Mesothelial cell of epicardium (in vitro differentiated cells): ENCODE measurements around the gene MRPS18A. TPM values are rescaled to one million over a fixed set of nuclear protein-coding genes. Genes with fewer than 3 reads are reported as not detected.
A peak's percentile ranks its signal among the peaks of the same experiment; 100 is the strongest.

ENCODE experiments used
- DNase-seq, 2 experiments: peaks; one replicate each; pipeline ENCODE4 v3.0.0; 2021; ENCODE audit warnings: low spot score in 2 of 2; ENCODE audit not compliant: unreplicated experiment in 2 of 2
- H3K27ac Mint-ChIP-seq: 2 replicates; pipeline ENCODE4 v1.8.0; 2021; ENCODE audit warnings: mixed read lengths
- H3K27me3 Mint-ChIP-seq: 2 replicates; pipeline ENCODE4 v1.8.0; 2021; ENCODE audit warnings: low read depth, mixed read lengths
- H3K36me3 Mint-ChIP-seq: 2 replicates; pipeline ENCODE4 v1.8.0; 2021; ENCODE audit warnings: mixed read lengths
- H3K4me1 Mint-ChIP-seq: 2 replicates; pipeline ENCODE4 v1.8.0; 2021; ENCODE audit warnings: mixed read lengths
- H3K4me3 Mint-ChIP-seq: 2 replicates; pipeline ENCODE4 v1.8.0; 2021; ENCODE audit warnings: mild to moderate bottlenecking, moderate library complexity, mixed read lengths
- H3K9me3 Mint-ChIP-seq: 2 replicates; pipeline ENCODE4 v1.8.0; 2021; ENCODE audit warnings: mixed read lengths
- CTCF ChIP-seq: fragments of 200-600 bp; sonication (generic); IDR thresholded peaks from one replicate; pipeline ENCODE4 v1.5.0; 2021; ENCODE audit warnings: antibody characterized with exemption; ENCODE audit not compliant: unreplicated experiment
- total RNA-seq: library from RNA; stranded (reverse); gene quantifications from 3 replicates; pipeline ENCODE4 v1.2.1, GENCODE V29; 2021

The MRPS18A gene
- total RNA-seq, 1 donor from 2014 or later: 41.4 TPM

DNA sequence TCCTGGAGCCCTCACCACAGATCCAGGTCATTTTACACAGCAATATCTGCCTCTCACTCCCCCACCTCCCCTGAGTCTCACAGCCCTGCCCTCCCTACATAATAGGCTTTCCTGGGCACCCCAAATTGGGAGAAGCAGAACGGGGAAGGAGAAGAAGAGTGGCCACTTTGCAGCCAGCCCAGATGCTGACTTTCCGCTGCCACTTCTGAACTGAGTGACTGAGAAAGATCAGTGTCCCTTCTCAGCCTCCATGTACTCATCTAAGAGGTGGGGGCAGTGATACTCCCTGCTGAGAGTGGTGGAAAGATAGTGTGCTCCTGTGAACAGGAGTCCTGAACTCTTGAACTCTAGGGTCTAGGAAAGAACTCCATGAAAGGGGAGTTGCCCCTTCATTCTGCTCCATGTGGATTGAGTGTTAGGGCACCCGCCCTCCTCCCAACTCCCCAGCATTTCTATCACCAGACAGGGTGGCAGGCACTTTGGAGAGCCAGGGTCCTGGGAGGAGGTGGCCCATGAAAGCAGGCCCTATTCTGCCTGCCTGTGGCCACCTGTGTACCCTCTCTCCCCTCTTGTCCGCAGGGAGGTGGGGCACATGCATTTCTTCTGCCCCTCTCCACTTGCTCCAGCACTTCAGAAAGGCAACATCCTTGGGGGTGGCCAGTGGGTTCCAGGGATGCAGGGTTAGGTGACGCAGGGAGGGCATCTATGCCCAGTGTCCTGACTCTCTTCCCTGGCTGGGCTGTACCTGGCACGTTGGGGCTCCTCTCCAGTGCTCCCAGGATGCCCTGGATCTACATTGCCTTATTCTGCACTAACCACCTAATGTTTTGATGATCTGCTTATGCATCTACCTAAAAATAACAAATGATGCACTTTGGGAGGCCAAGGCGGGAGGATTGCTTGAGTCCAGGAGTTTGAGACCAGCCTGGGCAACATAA, 38.3 kb upstream of the MRPS18A start:
- H3K27ac Mint-ChIP-seq: no peak overlapping the region
- peaks cover 6% of the 10 kb centered on the region for H3K9me3 Mint-ChIP-seq
- no peaks in the 10 kb centered on the region for H3K36me3 Mint-ChIP-seq
- DNase-seq: no peak
- H3K27me3 Mint-ChIP-seq: peaks cover 8% of the 10 kb centered on the region
- H3K4me3 Mint-ChIP-seq: no peak overlapping the region
- no peak for TF ChIP-seq CTCF
- peaks cover 23% of the 10 kb centered on the region for H3K4me1 Mint-ChIP-seq

GRCh38 chr6:43724914-43725642, 37.5 kb upstream of the MRPS18A start:
- no peak for DNase-seq
- Mint-ChIP-seq H3K27me3 (peaks cover 11% of the 10 kb centered on the region), H3K4me3 (no peak overlapping the region), H3K9me3 (no peaks in the 10 kb centered on the region), H3K27ac (no peak overlapping the region), H3K36me3 (no peaks in the 10 kb centered on the region), H3K4me1 (peaks cover 23% of the 10 kb centered on the region)
- TF ChIP-seq CTCF: no peak

- H3K27ac Mint-ChIP-seq: no peak overlapping the region
Observed at GRCh38 chr6:43724354-43724753, 36.8 kb upstream of the MRPS18A start.

GRCh38 chr6:43723737-43724295, 36.2 kb upstream of the MRPS18A start:
- Mint-ChIP-seq H3K4me1 (peaks cover 23% of the 10 kb centered on the region), H3K27ac (no peak overlapping the region), H3K9me3 (no peaks in the 10 kb centered on the region), H3K27me3 (peaks cover 15% of the 10 kb centered on the region), H3K36me3 (no peaks in the 10 kb centered on the region), H3K4me3 (no peak overlapping the region)
- DNase-seq: peak in 1 of 2 experiments; percentile 73
- TF ChIP-seq CTCF: no peak

More at GRCh38 chr6:43724354-43724753, 36.8 kb upstream of the MRPS18A start:
- Mint-ChIP-seq H3K27me3 (peaks cover 15% of the 10 kb centered on the region), H3K9me3 (no peaks in the 10 kb centered on the region), H3K4me3 (no peak overlapping the region), H3K36me3 (no peaks in the 10 kb centered on the region), H3K4me1 (peaks cover 23% of the 10 kb centered on the region)
- no peak for DNase-seq
- TF ChIP-seq CTCF: no peak

- no peak overlapping the region for H3K4me3 Mint-ChIP-seq
- peaks cover 15% of the 10 kb centered on the region for H3K27me3 Mint-ChIP-seq
- no peak overlapping the region for H3K27ac Mint-ChIP-seq
- H3K36me3 Mint-ChIP-seq: no peaks in the 10 kb centered on the region
- peaks cover 27% of the 10 kb centered on the region for H3K4me1 Mint-ChIP-seq
- H3K9me3 Mint-ChIP-seq: no peaks in the 10 kb centered on the region
- no peak for DNase-seq
- TF ChIP-seq CTCF: no peak
Observed at GRCh38 chr6:43722920-43723545, 35.4 kb upstream of the MRPS18A start.
